GM19328 (cell line): ENCODE data around the gene AKNA.
"Not testable (repeated sequence)": the region's sequence is repeated elsewhere in the genome, so short reads cannot be mapped to it uniquely, and the experiment has no call there.

Experiments used
- ATAC-seq: cut with Tn5 transposase; IDR thresholded peaks from one replicate; pipeline ENCODE4 v1.9.1; 2021; ENCODE audit warnings: mild to moderate bottlenecking, moderate library complexity; ENCODE audit not compliant: unreplicated experiment

Gene AKNA

GRCh38 chr9:114328357-114328820, 59.4 kb downstream of the AKNA start:
- not testable (repeated sequence) for ATAC-seq

GRCh38 chr9:114327749-114328148, 60.0 kb downstream of the AKNA start:
- no peak for ATAC-seq

GRCh38 chr9:114325684-114326254, 62.0 kb downstream of the AKNA start:
- not testable (repeated sequence) for ATAC-seq

GRCh38 chr9:114324965-114325364, 62.8 kb downstream of the AKNA start:
- not testable (repeated sequence) for ATAC-seq

- no peak for ATAC-seq
These were observed 63.3 kb downstream of the AKNA start for GRCh38 chr9:114324492-114324891.

DNA sequence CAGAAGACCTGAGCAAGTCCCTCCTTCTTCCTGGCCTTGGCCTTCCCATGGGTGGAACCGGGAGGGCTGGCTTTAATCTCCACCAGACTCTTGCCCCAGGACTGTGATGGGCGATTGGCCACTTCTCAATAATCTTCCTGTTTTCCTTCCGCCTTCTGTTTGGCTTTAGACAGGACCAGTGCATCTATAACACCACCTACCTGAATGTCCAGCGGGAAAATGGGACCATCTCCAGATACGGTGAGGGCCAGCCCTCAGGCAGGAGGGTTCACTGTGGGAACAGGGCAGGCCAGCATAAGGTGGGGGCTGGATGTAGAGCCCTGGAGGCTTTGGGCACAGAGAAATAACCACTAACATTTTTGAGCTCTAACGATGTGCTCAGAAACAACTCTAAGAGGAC, 63.9 kb downstream of the AKNA start:
- ATAC-seq, result not testable (repeated sequence)

GRCh38 chr9:114322831-114323531, 64.8 kb downstream of the AKNA start, which contains the start of gene ORM1:
ORM1 (plus strand) TSS chr9:114323098; CDS start chr9:114323134, 36 bp downstream.
- not testable (repeated sequence) for ATAC-seq

GRCh38 chr9:114322160-114322818, 65.5 kb downstream of the AKNA start:
- not testable (repeated sequence) for ATAC-seq

DNA sequence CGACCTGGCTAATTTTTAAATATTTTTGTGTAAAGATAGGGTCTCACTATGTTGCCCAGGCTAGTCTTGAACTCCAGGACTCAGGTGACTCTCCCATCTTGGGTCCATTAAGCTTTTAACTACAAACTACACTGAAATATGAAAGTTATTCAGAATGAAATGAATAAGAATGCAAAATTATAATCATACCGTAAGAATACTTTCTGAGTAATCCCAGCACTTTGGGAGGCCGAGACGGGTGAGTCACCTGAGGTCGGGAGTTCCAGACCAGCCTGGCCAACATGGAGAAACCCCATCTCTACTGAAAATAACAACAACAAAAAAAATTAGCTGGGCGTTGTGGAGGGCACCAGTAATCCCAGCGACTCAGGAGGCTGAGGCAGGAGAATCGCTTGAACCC, 66.0 kb downstream of the AKNA start:
- ATAC-seq, result no peak

DNA sequence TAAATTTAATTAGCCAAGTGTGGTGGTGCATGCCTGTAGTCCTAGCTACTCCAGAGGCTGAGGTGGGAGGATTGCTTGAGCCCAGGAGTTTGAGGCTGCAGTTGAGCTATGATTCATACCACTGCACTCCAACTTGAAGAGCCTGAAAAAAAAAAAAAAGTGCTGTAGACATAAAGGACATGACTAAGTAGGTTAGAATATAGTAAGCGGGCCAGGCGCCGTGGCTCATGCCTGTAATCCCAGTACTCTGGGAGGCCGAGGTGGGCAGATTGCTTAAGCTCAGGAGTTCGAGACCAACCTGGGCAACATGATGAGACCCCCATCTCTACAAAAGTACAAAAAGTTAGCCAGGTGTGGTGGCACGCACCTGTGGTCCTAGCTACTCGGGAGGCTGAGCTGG, 67.1 kb downstream of the AKNA start:
- not testable (repeated sequence) for ATAC-seq

DNA sequence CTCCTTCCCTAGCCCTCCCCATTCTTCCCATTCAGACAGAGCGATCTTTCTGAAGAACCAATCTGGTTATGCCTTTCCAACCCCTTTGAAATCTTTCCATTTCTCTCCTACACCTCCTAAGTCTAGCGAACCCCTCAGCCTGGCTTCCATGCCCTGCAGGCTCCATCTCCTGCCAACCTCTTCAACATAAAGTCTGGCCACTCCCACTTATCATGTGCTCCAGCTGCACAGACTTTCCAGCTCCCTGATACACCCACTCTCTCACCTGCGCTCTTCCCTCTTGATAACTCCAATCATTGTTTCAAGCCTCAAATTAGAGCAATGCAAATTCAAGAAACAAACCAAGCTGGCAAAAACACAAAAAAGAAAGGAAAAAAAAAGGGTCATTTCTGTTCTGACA, 68.6 kb downstream of the AKNA start:
- ATAC-seq, result no peak

DNA sequence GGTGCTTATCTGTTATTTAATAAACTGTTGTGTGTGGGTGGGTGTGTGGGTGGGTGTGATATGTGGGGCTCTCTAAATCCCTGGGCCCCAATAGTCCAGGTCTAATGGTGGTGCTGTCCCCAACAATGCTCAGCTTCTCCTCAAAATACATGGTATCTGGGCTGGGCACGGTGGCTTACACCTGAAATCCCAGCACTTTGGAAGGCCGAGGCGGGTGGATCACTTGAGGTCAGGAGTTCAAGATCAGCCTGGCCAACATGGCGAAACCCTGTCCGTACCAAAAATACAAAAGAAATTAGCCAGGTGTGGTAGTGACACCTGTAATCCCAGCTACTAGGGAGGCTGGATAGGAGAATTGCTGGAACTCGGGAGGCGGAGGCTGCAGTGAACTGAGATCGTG, 69.4 kb downstream of the AKNA start:
- ATAC-seq, result no peak

GRCh38 chr9:114317665-114318357, 70.0 kb downstream of the AKNA start:
- ATAC-seq, result no peak

DNA sequence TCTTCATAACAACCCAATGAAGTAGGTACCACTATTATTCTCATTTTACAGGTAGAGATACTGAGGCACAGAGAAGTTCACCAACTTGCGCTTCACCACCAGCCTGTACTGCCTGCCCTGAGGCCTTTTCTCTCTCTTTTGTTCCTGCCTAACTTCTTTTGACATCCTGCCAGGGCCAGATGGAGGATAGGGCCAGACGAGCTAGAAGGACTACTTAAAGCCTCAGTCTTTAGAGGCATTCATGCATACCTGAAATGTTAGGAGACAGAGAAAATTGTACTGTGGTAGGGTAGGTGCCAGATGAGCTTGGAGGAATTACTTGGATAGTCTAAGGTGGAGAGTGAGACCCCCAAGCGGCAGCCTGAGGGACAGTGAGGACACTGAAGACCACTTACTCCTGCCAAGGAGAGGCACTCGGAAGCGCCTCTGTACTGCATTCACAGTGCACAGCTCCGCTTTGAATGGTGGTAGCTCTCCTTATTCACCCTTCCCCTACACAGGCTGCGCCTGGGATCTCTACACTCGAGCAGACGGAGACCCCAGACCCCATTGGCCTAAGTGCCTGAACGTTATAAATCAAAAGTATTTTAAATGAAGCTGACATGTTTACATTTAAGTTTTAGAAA, 71.1 kb downstream of the AKNA start:
- no peak for ATAC-seq

- no peak for ATAC-seq
These were observed 71.9 kb downstream of the AKNA start for GRCh38 chr9:114315723-114316363.

- no peak for ATAC-seq
These were observed 72.7 kb downstream of the AKNA start for GRCh38 chr9:114314881-114315722.

GRCh38 chr9:114314256-114314867, 73.4 kb downstream of the AKNA start:
- no peak for ATAC-seq

- no peak for ATAC-seq
These were observed 74.6 kb downstream of the AKNA start for GRCh38 chr9:114313186-114313585.

DNA sequence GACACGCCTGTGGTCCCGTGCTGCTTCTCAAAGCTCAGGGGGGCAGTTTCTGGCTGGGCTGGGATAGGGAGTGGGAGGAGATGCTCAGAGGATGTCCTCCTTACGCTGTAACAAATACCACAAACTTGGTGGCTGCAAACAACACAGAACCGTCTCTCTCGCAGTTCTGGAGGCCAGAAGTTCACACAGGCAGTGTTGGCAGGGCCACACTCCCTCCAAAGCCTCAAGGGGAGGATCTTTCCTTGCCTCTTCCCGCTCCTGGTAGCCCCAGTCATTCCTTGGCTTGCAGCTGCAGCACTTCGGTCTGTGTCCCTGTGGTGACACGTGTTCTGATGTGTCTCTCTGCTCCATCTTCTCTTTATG, 75.3 kb downstream of the AKNA start:
- ATAC-seq, result no peak
